ENCODE results near the gene ACY1.

The ACY1 gene

DNA sequence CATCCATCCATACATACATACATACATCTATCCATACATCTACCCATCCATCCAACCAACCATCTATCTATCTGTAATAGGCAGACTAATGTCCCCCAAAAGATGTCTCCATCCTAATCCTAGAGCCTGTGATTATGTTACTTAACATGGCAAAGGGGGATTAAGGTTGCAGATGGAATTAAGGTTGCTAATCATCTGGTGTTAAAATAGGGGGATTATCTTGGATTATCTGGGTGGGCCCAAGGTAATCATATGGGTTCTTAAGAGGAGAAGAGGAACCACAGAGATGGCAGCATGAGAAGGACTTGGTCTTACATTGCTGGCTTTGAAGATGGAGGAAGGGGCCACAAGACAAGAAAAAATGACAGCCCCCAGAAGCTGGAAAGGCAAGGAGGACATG lies 27.1 kb downstream of the ACY1 start:
- DNase-seq: no peak

DNA sequence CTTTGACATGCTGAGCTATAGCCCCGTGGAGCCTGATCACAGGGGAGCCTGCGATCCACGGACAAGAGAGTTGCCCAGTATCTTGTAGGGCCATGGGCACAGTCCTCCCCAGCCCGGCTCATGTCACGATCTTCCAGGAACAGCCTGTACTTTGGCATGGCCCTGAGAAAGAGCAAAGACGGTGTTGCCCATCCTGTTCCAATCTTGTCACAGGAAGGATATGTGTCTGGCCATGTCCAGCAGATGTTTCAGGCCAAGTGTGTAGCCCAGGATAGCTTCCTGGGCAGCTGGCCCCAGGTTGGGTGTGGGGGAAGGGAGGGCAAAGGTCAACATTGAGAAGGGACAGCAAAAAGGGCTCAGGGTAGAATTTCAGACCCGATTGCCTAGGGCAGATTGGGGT lies 29.4 kb downstream of the ACY1 start:
- DNase-seq: no peak

DNA sequence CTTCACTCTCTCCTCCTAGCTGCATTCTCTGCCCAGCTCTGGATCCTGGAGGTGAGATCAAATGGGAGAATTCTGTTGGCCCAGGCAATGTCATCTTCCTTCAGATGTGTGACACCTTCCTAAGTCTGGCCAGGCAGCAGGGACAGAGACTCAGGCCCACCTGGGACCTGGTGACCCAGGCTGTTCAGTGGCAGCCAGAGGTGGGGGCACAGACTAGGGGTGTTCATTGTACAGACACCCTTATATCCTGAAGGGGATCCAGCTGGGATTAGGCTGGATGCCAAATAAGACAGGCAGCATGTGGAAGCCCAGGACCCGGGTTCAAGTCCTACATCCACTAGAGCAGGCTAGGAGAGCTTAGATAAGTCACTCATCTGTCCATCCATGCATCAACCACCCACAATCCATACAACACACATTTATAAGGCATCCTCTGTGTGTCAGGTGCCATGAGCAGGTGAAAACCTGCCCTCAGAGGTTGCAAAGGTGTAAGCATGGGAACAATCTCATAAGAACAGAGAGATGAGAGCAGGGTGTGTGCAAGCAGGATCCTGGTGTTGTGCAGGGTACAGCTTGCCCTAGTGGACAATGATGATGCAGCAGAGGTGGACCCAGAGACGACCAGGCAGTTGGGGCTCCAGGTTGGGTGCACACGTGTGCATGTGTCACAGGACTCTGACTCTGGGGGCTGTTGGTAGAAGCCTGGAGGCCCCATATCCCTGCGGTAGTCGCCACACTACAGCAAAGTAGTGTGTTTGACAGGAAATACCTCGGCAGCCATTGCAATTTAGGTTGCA lies 30.7 kb downstream of the ACY1 start:
- DNase-seq: no peak

DNA sequence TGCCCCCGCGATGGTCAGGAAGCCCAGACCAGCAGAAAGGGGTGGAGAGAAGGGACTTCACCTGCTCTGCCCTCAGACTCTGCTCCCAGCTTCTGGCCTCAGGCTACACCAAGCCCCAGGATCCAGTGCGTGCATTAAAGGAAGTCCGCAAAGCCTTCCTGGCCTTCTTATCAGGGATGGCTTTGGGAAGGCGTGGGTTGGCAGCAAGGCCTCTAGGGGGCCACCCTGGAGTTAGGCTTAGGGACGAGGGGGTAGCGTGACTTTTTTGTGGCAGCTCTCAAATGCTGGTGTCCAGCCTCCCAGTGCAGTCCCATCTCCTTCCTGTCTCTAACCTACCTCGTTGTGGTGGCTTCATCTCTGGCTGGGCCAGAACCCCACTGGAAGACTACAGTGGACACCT lies 31.3 kb downstream of the ACY1 start:
- no peak for DNase-seq

DNA sequence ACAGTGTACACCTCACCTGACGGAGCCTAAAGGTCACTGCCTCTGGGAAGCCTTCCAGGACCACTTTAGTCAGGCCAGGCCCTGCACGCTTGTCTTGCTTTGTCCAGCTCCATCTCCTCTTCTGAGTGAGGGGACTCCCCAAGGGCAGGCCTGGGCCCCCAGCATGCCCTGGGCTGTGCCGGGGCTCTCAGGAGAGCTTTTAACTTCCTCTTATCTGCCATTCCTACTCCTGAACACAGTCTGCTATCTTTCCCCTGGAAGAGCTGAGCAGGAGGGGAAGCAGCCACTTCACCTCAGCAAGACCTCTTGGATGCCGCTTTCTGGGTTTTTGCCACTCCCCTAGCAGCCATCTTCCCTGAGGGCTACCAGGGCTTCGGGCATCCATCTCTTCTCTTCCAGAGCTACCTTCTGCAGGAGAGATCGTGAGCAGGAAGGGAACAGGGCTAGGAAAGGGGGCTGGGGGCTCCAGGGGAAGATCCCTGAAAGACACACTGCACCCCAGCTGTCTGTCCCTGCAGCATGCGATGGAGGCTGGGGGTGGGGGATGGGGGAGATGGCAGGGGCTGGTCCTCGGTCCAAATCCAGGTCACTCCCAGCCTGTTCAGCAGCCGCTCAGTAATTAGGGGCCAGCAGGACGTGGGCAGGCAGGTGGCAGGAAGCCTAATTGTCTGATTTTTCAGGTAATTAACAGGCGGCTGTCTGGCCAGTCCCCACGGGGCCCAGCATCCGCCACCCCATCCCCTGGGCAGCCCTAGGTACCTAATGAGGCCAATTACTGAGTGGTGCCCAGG lies 32.3 kb downstream of the ACY1 start:
- DNase-seq: no peak

DNA sequence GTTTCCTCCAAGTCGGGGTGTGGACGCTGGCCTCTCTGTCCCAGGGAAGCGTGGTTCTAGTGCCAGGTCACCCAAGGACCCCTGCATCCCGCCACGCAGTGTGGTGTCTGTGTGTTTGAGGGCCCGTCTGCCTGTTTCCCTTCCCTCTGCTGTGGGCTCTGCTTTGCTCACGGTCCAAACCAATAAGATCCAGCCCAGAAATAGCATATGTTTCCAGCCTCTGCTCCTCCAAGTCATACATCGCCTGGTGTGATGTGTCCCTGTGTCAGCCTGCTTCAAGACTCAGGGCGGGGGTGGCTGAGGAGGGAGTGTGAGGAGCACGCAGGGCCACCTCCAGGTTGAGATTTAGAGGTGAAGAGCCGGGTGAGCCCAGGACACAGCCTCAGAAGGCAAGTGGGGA lies 34.3 kb downstream of the ACY1 start:
- no peak for DNase-seq

DNA sequence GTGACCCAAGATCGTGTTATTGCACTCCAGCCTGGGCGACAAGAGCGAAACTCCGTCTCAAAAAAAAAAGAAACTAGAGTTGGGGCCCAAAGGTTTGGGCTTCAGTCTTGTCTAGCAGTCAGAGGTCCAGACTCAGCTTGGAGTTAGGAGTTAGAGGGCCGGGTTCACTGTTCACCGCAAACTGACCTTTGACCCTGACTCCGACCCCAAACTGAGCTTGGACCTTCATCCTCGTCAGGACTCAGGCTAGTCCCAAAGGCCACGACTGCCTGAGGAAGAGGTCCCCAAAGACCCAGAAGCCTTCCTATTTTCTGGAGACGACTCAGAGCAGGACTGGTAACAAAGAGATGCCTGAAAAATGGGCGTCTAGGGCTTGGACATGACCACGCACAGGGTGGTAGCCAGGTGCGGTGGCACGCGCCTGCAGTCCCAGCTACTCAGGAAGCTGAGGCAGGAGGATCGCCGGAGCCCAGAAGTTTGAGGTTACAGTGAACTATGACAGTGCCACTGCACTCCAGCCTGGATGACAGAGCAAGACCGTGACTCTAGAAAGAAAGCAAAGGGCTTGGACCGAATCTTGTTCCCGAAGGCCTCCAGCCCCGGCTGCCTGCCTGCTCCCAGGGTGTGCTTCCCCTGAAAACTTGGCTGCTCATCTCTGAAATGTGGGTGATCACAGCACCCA lies 35.1 kb downstream of the ACY1 start:
- no peak for DNase-seq

DNA sequence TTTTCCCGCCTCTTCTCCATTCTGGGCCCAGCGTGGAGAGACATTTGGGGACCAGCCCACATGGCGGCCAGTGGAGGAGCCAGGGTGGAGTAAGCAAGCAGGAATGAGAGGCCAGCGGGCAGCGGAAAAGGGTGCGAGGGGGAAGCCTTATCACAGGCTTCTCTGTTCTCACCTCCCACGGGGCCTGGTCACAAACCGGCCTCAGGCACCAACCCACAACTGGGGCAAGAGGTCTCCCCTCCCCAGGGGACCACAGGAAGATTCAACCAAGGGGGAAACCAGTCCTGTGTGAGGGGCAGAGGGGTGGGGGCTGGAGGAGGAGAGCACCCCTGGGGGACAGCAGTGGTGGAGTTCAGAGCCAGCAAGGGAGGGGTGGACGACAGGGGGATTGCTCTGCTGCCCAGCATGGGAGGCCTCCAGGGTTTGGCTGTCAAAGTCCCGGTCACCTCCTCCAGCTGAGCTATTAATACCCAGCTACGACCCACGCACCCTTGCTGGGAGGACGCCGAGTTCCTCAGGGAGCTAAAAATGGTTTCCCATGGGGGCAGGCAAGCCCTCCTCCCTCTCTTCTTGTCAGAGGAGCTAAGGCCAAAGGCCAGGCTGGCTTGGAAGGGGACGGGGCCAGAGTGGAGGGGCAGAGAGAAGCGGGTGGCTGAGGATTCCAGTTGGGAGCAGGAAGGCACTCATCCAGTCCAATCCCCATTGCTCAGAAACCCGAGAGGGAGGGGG lies 36.2 kb downstream of the ACY1 start:
- DNase-seq: no peak

DNA sequence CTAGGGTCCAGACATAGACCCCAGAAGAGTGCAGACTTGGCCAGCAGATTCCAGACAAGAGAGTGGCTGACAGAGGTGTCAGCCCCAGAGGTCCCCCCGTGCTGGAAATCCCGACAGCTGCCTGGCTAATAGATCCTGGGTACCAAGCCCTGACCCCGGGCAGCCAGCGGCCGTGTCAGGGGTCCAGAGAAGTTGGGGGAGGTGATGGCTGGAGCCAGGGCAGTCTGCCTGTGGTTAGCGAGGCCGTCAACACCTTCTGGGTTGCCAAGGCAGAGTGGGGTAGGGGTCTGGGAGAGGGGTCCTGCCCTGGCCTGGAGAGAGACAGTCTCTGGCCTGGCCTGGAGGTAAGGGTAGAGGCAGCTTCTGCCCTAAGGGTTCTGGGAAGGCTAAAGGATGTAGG lies 37.5 kb downstream of the ACY1 start:
- no peak for DNase-seq

DNA sequence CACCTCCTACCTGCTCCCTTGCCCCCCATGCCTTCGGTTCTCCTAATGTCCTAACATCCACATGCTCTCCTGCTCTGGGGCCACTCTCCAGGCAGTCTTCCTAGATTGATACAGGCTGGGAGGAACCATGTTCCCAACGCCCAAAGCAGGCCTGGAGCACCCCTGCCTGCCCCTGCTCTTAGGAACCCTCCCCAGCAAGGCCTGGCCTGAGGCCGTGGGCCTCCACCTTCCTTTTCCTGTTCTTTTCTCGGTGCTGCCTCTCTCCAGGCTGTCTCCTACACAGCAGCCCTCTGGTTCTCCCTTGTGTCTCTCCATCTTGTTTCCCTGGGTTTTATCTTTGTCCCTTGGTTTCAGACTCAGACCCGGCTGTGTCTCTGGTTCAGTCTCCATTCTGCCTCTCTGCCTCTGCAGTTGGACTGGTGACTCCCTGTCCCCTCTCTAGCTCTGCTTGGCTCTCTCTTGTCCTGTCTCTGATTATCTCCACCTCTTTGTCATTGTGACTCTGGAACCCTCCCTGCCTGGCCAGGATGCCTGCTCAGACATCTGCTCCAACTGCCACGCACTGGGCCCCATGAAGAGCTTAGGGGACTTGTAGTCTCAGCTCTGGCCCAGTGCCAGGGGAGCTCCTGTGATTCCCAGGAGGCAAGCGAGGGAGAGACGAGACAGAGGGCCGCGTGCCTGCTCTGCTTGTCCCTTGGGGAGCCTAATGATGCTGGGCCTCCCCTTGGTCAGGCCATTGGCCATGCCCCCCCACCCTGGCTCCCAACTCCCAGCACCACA lies 38.3 kb downstream of the ACY1 start:
- no peak for DNase-seq

DNA sequence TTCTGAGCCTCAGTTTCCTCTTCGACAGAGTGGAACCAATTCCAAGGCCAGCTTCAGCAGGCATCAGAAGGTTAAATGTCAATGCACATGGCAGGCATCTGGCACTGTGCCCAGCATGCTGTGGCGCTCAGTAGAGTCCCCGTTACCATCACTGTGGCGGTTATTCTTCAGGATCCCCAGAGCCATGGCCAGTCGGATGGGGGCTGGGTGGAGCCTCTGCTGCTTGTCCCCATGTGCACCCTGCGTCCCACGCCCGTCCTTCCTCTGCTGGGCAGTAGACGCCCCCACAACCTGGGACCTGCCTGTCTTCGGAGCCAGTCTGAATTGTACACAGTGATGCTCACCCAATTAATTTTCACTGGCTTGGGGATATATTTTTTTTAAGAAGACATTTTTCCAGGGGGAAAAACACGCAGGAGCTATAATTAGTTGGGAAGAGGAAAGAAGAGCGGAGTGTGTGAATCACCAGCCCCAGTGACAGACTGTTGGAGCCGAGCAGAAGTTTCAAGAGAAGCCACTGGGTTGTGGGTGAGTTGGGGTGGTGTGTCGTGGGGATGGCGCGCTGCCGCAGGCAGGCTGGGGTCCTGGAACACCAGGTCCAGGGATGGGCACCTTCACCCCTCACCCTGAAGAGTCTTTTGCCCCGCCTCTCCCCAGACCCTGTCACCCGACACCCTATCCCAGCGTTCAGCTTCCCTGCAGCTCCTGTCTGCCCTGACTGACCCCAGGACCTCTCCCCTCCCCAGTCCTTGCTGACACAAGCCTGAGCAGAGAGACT lies 39.2 kb downstream of the ACY1 start:
- DNase-seq: no peak

DNA sequence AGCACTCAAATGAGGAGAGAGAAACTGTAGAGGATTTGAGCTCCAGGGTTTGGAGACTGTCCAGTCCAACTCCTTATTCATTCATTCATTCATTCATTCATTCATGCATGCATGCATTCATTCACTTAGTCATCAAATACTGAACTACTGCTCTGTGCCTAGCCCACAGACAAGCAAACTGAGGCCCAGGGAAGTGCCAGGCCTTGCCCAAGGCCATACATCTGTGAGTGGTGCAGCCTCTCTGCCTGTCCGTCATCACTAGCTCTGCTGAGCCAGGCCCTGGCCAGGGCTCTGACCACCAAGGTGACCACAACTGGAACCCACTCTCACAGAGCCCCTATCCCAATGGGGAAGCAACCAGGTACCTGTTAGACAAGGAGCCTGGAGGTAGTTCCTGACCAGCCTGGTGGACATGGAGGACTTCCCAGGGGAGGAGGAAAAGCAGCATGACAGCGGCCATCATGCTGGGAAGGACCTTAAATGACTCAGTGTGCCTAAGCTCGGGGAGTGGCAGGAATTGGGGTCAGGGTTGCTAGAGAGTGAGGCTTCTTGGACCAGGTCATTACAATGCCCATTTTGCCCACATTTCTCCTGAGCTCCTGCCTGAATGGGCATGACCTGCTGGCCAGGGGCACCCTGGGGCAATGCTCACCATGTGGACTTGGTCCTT lies 39.9 kb downstream of the ACY1 start:
- DNase-seq: no peak

DNA sequence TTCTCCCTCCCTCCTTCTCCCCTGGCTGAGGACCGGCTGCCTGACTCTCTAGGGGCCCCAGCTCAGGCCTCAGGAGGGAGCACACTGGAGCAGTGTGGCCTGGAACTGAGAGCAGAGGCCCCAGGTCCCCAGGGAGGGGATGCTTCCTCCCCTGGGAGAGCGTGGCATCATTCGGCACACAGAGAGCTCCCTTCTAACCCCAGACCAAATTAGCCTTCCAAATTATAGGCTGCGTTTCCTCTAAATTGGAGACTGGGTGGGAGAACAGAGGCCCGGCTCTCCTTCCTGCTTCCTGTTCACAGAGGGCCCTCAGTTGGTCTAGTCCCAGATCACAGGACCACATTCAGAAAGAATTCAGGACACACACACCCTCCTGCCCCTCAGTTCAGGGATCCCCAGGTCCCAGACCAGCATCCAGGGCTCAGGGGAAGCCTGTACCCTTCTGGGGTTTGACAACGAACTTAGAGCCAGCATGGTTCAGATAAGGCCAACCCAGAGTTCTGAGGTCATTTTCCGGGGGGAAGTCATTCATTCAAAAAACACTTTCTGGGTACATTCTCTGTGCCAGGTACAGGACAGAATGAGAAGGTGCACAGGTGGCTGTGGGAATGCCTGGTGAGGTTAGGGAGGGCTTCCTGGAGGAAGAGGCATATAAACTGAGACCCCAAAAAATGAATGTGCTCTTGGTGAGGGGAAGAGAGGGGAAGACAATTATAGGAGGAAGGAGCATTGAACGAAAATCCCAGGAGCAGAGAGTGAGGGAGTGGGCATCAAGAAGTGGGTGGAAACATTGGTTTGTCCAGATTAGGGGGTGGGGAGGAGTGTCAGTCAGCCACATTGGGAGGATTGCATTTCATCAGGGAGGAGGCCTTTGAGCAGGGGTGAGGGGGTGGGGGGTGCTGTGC lies 40.8 kb downstream of the ACY1 start:
- no peak for DNase-seq

DNA sequence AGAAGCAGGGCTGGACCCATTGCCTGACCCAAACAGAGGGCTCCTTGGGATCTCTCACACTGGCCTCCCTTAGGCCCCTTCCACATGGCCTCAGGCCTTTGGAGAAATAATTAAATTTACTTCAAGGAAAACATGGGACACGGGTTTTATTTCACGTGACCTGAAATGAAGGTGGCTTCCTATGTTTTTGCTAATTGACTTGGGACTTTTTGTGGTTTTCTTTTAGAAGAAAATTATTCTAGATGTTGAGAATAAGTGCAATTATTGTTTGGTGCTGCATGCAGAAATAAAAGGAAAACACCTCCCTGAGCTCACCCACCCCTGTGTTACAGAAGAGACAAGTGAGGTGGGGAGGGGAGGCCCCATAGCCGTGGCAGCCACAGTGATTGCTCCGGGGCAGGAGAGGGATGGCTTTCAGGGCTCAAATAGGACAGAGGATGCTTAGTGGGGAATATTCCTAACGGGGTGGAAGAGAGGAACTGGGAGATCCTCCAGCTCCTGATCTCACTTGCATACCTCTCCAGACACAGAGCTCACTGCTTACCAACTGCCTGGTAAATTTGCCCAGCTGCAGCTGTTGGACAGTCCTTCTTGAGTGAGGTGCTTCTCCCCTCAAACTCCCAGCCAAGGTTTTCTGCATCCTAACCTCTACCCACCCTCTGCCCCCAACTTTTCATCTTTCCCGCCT lies 41.6 kb downstream of the ACY1 start:
- DNase-seq: no peak

DNA sequence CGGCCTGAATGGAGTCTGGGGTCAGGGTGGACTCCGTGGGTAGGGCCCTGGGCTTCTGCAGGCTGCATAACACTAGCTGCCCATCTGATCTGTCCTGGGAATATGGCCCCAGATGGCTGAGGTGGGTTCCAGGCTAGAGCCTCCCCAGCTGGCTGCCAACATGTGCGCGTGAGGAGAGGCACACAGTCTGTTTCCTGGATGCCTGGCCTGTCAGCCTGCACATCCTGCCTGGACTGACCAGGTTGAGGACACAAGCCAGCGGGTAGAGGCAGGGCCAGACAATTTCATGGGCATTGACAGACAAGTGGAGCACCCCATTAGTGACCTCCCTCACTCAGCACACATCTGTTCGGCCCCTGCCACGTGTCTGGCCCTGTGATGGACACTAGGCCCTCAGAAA lies 42.1 kb downstream of the ACY1 start:
- no peak for DNase-seq

DNA sequence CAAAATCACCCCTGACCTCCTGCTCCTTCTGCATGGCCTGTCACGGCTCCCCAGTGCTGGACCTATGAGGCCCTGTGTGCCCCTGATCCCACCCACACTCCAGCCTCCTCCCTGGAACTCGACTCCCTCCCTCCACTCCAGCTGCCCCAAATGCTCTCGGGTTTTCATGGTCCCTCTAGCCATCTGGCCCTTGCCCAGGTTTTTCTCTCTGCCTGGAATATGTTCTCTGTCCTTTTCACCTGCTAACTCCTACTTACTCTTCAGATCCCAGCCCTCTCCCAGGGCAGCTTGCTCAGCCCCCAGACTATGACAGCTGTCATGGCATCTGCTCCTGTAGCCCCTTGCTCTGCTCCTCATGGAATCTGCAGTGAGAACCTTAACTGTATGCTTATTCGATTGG lies 42.7 kb downstream of the ACY1 start:
- DNase-seq: no peak

DNA sequence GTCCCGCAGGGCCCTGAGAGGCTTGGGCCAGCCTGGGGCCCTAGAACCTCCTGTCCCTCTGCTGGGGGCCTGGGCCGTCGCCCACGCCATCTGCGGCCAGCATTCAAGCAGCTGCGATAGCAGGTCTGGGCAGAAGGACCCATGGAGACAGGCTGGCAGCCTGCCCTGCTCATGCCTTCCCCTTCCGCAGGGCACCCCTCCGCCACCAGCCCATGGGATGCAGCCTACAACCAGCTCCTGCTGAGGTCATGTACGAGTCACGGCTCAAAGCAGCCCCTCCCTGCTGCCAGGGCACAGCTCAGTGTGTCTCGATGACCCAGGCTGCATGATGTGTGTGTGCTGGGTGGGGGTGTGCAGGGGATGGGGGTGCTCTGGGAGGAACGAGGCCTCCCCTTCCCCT lies 45.2 kb downstream of the ACY1 start:
- no peak for DNase-seq

DNA sequence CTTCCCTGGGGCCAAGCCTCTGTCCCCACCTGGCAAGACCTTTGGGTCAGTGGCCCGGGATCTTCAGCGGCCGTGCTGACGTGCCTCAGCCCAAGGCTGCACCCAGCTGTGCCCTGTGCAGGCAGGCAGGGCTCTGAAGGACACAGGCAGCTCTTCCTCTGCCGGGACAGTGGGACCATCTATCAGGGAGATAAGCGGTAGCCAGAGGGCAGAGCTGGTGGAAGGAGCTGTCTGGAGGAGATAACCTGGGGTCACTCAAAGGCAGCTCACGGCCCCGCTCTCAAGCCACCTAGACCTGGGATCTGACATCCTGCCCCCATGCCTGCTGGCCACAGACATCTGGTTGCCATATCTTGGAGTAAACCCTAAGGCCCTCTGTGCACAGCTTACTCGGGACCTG lies 45.7 kb downstream of the ACY1 start:
- DNase-seq: no peak

DNA sequence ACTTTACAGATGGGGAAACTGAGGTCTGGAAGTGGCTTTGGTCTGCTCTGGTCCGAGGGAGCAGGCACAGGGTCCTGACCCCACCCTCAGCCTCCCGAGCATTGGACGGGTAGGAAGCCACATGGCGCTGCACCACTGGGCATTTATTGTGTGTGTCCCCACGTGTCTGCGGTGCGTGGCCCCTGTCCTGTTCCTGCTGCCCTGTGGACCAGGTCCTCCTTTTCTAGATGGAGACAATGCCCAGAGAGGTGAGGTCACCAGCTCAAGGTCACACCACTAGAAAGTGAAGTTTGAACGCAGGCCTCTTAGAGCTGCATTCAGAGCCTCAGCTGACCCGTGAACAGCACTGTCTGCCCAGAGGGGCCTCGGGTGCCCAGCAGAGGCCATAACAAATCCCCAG lies 46.2 kb downstream of the ACY1 start:
- DNase-seq: no peak
